Activated T-cell treated with anti-CD3 and anti-CD28 coated beads, Interleukin-2, amount 50 U/mL, for 4 hours (primary cell): Measurements from ENCODE around the gene RXFP3. TPM values are rescaled to one million over a fixed set of nuclear protein-coding genes. Genes with fewer than 3 reads are reported as not detected.
"Not testable (repeated sequence)": the region's sequence is repeated elsewhere in the genome, so short reads cannot be mapped to it uniquely, and the experiment has no call there.

Experiments used
- ATAC-seq, 2 donors: fragments of 200-7000 bp; cut with Tn5 transposase; one replicate each; pipeline ENCODE4 v1.10.0; 2021
- DNase-seq: peaks from one replicate; pipeline ENCODE4 v3.0.0-alpha.2; 2020
- H3K27me3 Mint-ChIP-seq: one replicate; pipeline ENCODE4 v1.8.0; 2021; ENCODE audit warnings: low read depth, mixed read lengths
- H3K36me3 Mint-ChIP-seq: one replicate; pipeline ENCODE4 v1.8.0; 2022; ENCODE audit warnings: mixed read lengths; ENCODE audit not compliant: insufficient read depth
- H3K4me1 Mint-ChIP-seq: one replicate; pipeline ENCODE4 v1.8.0; 2021; ENCODE audit warnings: low read depth, mixed read lengths
- H3K4me3 Mint-ChIP-seq: one replicate; pipeline ENCODE4 v1.8.0; 2021; ENCODE audit warnings: mild to moderate bottlenecking, moderate library complexity, mixed read lengths
- H3K9me3 Mint-ChIP-seq: one replicate; pipeline ENCODE4 v1.8.0; 2021; ENCODE audit warnings: mixed read lengths
- total RNA-seq, 3 donors: library from RNA; stranded (reverse); gene quantifications; one replicate each; pipeline ENCODE4 v1.2.1, GENCODE V29; 2021

The RXFP3 gene, protein sequence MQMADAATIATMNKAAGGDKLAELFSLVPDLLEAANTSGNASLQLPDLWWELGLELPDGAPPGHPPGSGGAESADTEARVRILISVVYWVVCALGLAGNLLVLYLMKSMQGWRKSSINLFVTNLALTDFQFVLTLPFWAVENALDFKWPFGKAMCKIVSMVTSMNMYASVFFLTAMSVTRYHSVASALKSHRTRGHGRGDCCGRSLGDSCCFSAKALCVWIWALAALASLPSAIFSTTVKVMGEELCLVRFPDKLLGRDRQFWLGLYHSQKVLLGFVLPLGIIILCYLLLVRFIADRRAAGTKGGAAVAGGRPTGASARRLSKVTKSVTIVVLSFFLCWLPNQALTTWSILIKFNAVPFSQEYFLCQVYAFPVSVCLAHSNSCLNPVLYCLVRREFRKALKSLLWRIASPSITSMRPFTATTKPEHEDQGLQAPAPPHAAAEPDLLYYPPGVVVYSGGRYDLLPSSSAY
- total RNA-seq, result not detected

DNA sequence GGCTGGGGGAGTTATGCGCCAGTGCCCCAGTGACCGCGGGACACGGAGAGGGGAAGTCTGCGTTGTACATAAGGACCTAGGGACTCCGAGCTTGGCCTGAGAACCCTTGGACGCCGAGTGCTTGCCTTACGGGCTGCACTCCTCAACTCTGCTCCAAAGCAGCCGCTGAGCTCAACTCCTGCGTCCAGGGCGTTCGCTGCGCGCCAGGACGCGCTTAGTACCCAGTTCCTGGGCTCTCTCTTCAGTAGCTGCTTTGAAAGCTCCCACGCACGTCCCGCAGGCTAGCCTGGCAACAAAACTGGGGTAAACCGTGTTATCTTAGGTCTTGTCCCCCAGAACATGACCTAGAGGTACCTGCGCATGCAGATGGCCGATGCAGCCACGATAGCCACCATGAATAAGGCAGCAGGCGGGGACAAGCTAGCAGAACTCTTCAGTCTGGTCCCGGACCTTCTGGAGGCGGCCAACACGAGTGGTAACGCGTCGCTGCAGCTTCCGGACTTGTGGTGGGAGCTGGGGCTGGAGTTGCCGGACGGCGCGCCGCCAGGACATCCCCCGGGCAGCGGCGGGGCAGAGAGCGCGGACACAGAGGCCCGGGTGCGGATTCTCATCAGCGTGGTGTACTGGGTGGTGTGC lies at the start of gene RXFP3:
RXFP3 (plus strand) TSS at position 6 of the 636 bp plus-strand sequence; CDS start at position 361, 355 bp downstream.
- Mint-ChIP-seq H3K9me3 (no peaks in the 10 kb centered on the region), H3K27me3 (peaks cover 59% of the 10 kb centered on the region), H3K4me1 (no peaks in the 10 kb centered on the region), H3K36me3 (no peaks in the 10 kb centered on the region), H3K4me3 (no peak within 1 kb of the TSS)
- ATAC-seq (no peak), DNase-seq (no peak)

DNA sequence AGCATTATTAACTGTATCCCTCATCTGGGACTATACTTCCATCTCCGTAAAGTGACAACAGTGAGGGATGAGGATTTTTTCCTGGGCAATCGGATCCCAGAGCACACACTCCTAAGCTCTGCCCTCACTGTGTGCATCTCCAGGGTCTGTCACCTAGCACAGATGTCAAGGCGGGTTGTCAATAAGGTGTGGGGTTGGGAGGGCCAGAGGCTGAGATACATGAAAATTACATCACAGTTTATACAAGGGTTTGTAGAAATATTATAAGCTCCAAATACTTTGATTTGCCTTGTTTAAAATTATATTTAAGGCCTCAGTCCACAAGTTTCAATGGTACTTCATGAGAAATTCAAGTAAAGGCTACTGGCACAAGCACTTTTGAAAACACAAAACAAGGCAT lies 48.9 kb upstream of the RXFP3 start:
- Mint-ChIP-seq H3K4me3 (no peak overlapping the region), H3K9me3 (no peaks in the 10 kb centered on the region), H3K4me1 (peaks cover 6% of the 10 kb centered on the region), H3K27me3 (peaks cover 33% of the 10 kb centered on the region), H3K36me3 (no peaks in the 10 kb centered on the region)
- no peak for ATAC-seq
- DNase-seq, result no peak

DNA sequence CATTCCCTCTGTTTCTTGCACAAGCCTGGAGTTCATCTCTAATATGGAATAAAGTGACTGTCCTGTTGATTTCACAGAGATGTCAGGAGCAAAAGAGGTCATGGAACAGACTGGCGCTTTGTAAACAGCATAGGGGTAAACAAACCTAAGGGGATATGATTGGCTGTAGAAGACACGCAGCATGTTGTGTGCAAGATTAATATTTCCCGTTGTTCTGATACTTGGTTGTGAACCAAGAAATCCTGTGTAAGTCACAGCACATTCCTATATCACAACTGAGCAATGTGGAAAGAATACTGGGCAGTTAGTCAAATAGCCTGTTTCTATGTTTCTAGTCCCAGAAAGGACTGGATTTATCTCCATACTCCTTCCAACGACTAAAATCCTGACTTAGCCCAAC lies 47.6 kb upstream of the RXFP3 start:
- Mint-ChIP-seq H3K36me3 (no peaks in the 10 kb centered on the region), H3K27me3 (peaks cover 41% of the 10 kb centered on the region), H3K4me3 (no peak overlapping the region), H3K4me1 (peaks cover 6% of the 10 kb centered on the region), H3K9me3 (no peaks in the 10 kb centered on the region)
- DNase-seq, result no peak
- ATAC-seq, result no peak

DNA sequence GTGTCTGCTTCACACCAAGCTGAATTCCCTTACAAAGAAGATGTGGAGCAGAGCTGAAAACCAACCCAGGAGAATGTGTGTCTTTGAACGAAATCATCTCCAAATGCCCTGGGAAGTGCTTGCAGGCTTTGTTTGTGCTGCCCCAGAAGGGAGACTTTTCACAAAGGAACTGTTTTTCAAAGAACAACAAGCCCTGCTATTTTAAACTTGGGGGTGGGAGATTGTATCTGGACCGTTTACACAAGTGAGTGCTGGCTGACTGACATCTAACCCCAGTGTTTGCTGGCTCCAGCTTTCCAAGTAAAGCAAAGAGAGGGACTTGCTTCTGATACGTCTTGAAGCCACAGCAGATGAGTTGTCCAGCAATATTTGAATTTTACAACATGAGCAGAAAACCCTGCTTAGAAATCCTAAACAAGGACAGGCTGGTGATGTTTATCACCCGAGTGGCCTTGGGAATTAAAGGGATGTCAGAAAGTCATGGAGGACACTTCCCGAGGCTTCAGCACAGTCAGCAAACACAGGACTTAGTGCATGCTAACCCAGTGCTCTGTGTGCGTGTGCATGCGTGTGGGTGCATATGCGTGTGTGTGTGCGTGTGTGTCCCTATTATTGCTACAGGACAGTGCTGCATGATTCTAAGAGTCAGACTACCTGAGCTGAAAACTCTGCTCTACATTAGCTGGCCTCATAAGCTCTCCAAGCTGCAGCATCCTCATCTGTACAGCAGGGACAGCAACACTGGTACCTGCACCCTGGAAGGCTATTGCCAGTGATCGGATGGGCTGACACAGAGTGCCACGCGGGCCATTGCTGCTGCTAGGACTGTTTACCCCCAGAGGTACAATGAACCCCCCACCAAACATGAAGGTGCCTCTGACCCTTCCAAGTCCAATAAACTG lies 45.8 kb upstream of the RXFP3 start:
- no peaks in the 10 kb centered on the region for H3K9me3 Mint-ChIP-seq
- no peak for ATAC-seq
- H3K27me3 Mint-ChIP-seq, result peaks cover 47% of the 10 kb centered on the region
- no peaks in the 10 kb centered on the region for H3K36me3 Mint-ChIP-seq
- no peak for DNase-seq
- peaks cover 6% of the 10 kb centered on the region for H3K4me1 Mint-ChIP-seq
- no peak overlapping the region for H3K4me3 Mint-ChIP-seq

DNA sequence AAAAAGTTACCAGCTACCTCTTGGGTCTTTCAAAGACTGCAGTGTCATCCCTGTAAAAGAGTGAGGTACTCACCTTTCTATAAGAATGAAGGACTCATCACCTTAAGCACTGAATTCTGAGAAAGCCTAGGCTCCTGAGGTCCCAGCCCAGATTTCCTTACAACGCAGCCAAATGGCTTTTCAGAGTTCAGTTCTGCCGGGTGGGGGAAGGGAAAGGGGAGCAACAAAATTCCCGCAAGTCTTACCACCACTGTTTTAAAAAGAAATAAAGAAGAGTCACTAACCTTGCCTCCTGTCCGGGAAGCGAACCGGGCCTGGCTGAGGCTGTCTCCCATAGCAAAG lies 44.8 kb upstream of the RXFP3 start:
- H3K4me3 Mint-ChIP-seq, result no peak overlapping the region

DNA sequence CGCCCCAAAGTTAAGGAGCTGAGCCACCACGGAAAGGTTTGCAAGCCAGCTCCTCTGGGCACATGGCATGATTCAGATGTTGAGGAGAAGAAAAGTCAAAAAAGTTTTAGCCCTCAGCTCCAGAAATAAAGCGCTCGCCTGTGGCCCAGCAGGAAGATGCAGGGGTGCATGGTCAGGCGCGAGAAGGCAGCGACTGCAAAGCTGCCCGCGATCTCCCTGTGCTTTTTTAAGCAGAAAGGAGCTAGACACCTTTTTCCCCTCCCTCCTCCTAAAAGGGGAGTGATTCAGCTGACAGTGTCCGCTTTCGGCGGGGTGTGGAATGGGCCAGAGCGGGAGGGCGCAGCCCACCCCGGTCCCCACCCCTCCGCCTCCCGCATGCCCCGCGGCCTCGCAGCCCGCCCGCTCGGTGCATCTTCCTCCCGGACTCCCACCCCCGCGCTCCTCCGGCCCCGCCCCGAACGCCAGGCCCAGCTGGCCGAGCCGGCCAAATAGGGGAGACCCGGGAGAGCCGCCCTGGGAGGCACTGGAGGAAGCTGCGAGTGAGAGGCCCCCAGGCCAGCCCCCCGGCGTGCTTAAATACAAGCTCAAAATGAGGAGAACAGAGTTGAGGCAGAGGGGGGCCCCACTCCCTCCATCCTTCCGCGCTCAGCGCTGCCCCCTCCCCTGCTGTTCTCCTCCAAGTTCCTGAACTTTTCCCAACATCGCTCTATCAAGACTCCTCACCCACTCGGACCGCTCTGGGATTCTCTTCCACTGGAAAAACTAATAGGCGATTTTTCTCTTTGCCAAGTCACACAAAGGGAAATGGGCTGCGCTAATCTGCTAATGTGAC lies 44.2 kb upstream of the RXFP3 start, which contains the start of gene ADAMTS12:
ADAMTS12 (minus strand) TSS at position 203 of the 832 bp plus-strand sequence; CDS start at position 69, 134 bp downstream.
- DNase-seq (no peak), ATAC-seq (peak in 1 of 2 donors; percentile 48)
- H3K4me3 Mint-ChIP-seq, result no peak within 1 kb of the TSS
- no peaks in the 10 kb centered on the region for H3K9me3 Mint-ChIP-seq
- no peaks in the 10 kb centered on the region for H3K36me3 Mint-ChIP-seq
- peaks cover 6% of the 10 kb centered on the region for H3K4me1 Mint-ChIP-seq
- H3K27me3 Mint-ChIP-seq, result peaks cover 49% of the 10 kb centered on the region

More for the DNA sequence above, 44.8 kb upstream of the RXFP3 start:
- Mint-ChIP-seq H3K9me3 (no peaks in the 10 kb centered on the region), H3K36me3 (no peaks in the 10 kb centered on the region), H3K27me3 (peaks cover 47% of the 10 kb centered on the region), H3K4me1 (peaks cover 6% of the 10 kb centered on the region)
- DNase-seq (no peak), ATAC-seq (no peak)

DNA sequence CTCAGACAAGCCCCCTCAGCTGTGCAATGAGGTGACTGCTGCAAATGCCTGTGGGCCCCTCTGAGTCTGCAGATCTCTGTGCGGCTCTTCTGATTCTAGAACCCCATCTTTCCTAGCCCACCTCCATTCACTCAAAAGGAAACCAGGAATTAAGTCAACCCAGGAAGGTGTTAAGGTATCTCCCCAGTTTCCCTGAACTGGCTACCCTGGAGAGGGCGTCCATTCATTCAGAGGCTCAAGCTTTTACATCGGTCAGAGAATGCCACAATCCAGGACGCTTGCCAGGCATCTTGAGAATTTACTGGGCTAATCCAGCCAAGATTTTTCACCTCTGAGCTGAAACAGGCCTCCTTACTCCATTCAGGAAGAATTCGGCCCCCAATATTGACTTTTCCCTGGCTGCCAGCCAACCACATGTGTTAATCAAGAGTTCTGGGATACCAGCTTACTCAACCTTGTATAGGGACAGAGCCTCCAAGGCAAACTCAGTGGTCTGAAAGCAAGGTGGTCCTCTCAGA lies 43.5 kb upstream of the RXFP3 start:
- DNase-seq, result no peak
- no peaks in the 10 kb centered on the region for H3K36me3 Mint-ChIP-seq
- ATAC-seq, result no peak
- H3K27me3 Mint-ChIP-seq, result peaks cover 46% of the 10 kb centered on the region
- H3K4me1 Mint-ChIP-seq, result peaks cover 6% of the 10 kb centered on the region
- no peaks in the 10 kb centered on the region for H3K9me3 Mint-ChIP-seq
- H3K4me3 Mint-ChIP-seq, result no peak overlapping the region

DNA sequence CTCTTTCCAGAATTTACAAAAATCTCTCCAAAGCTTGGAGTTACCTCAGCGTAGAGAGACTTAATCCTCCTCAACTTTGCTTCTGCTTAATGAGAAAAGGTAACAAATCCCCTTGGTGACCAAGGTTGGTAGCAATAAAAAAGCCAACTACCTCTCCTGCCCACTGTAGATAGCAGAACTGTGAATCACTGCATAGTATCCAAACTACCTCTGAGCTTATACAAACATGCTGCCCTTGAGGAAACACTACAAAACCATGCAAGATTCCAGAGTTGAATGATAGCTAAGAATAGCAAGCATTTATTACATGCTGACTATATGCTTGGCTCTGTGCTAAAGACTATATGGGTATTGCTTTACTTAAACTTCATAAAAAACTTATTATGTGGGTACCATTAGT lies 41.6 kb upstream of the RXFP3 start:
- Mint-ChIP-seq H3K4me3 (no peak overlapping the region), H3K4me1 (peaks cover 6% of the 10 kb centered on the region), H3K27me3 (peaks cover 36% of the 10 kb centered on the region), H3K9me3 (no peaks in the 10 kb centered on the region), H3K36me3 (no peaks in the 10 kb centered on the region)
- ATAC-seq (no peak), DNase-seq (no peak)

DNA sequence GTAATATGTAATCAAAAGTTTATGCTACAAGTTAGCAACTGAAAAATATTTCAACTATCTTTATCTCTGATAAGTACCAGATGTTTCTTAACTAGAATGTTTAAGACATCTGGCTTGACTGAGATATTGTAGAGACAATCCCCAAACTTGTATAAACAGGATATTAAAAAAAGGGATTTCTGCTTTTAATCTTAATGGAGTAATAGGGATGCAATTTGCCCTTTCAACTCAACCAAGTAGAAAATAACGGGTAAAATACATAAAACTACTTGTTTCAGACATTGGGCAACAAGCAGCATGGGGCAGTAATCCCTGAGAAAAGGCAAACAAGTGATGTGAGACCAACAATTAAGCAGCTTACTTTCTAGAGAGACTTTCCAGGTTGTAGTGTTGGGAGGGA lies 35.0 kb upstream of the RXFP3 start:
- Mint-ChIP-seq H3K27me3 (peaks cover 6% of the 10 kb centered on the region), H3K4me3 (no peak overlapping the region), H3K4me1 (no peaks in the 10 kb centered on the region), H3K9me3 (peaks cover 24% of the 10 kb centered on the region), H3K36me3 (no peaks in the 10 kb centered on the region)
- ATAC-seq (no peak), DNase-seq (no peak)

DNA sequence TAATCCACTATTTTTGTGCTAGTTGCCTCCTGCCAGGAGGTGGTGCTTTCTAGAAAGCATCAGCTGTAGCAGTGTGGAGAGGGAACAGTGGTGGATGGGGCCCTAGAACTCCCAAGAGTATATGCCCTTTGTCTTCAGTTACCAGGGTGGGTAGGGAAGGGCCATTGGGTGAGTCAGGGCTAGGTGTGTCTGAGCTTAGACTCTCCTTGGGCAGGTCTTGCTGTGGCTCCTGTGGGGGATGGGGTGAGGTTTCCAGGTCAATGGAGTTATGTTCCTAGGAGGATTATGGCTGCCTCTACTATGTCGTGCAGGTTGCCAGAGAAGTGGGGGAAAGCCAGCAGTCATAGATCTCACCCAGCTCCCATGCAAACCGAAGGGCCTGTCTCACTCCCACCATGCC lies 33.1 kb upstream of the RXFP3 start:
- H3K4me3 Mint-ChIP-seq, result no peak overlapping the region
- DNase-seq (no peak), ATAC-seq (no peak)
- H3K9me3 Mint-ChIP-seq, result peaks cover 31% of the 10 kb centered on the region
- no peaks in the 10 kb centered on the region for H3K36me3 Mint-ChIP-seq
- peaks cover 3% of the 10 kb centered on the region for H3K27me3 Mint-ChIP-seq
- H3K4me1 Mint-ChIP-seq, result no peaks in the 10 kb centered on the region

DNA sequence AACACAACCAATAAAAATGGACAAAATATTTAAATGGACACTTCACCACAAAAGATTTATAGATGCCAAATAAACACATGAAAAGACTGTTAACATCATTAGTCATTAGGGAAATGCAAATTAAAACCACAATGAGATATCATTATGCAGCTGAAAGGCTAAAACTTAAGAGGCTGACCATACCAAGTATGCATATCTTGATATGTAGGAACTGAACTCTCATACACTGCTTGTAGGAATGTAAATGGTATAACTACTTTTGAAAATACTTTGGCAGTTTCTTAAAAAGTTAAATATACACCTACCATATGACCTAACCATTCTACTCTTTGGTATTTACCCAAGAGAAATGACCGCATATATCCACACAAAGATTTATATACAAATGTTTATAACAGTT lies 30.8 kb upstream of the RXFP3 start:
- Mint-ChIP-seq H3K4me1 (no peaks in the 10 kb centered on the region), H3K9me3 (peaks cover 36% of the 10 kb centered on the region), H3K27me3 (peaks cover 9% of the 10 kb centered on the region), H3K4me3 (no peak overlapping the region), H3K36me3 (no peaks in the 10 kb centered on the region)
- no peak for DNase-seq
- ATAC-seq, result no peak

DNA sequence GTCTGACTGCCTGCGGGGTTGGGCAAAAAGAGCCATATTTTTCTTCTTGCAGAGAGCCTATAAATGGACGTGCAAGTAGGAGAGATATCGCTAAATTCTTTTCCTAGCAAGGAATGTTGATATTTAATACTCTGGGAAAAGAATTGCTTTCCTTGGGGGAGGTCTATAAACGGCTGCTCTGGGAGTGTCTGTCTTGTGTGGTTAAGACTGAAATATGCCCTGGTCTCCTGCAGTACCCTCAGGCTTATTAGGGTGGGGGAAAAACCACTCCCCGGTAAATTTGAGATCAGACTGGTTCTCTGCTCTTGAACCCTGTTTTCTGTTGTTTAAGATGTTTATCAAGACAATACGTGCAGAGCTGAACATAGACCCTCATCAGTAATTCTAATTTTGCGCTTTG lies 29.9 kb upstream of the RXFP3 start:
- not testable (repeated sequence) for DNase-seq, H3K4me1 Mint-ChIP-seq, H3K4me3 Mint-ChIP-seq, ATAC-seq, H3K27me3 Mint-ChIP-seq, H3K36me3 Mint-ChIP-seq
- peaks cover 35% of the 10 kb centered on the region for H3K9me3 Mint-ChIP-seq

DNA sequence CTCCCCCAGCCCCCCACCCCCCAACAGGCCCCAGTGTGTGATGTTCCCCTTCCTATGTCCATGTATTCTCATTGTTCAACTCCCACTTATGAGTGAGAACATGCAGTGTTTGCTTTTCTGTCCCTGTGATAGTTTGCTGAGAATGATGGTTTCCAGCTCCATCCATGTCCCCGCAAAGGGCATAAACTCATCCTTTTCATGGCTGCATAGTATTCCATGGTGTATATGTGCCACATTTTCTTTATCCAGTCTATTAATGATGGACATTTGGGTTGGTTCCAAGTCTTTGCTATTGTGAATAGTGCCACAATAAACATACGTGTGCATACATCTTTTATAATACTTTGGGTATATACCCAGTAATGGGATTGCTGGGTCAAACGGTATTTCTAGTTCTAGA lies 21.3 kb upstream of the RXFP3 start:
- not testable (repeated sequence) for ATAC-seq, DNase-seq, H3K36me3 Mint-ChIP-seq, H3K4me1 Mint-ChIP-seq, H3K4me3 Mint-ChIP-seq, H3K27me3 Mint-ChIP-seq
- H3K9me3 Mint-ChIP-seq, result peaks cover 43% of the 10 kb centered on the region
